Body of pancreas (tissue), 4 donors: ENCODE data around the gene CARD11.

Source experiments
- POLR2A ChIP-seq, 3 donors: fragments of 450-650 bp; IDR thresholded peaks; one replicate each; pipeline ENCODE4 v1.6.1; 2016; ENCODE audit warnings: antibody characterized with exemption in 3 of 3, mild to moderate bottlenecking in 2 of 3
- TF ChIP-seq, protein P1 (sequence below), 7 experiments: fragments of 450-650 bp in 4 of 7; fragments of 200-600 bp in 3 of 7; sonication (generic) in 3 of 7; IDR thresholded peaks; one replicate each; pipeline ENCODE4 v1.5.1; 2016 to 2019; ENCODE audit warnings: antibody characterized with exemption in 7 of 7

- TF ChIP-seq POLR2A (IDR thresholded peaks at IDR 0.05), result no peak
- TF ChIP-seq, protein P1, sequence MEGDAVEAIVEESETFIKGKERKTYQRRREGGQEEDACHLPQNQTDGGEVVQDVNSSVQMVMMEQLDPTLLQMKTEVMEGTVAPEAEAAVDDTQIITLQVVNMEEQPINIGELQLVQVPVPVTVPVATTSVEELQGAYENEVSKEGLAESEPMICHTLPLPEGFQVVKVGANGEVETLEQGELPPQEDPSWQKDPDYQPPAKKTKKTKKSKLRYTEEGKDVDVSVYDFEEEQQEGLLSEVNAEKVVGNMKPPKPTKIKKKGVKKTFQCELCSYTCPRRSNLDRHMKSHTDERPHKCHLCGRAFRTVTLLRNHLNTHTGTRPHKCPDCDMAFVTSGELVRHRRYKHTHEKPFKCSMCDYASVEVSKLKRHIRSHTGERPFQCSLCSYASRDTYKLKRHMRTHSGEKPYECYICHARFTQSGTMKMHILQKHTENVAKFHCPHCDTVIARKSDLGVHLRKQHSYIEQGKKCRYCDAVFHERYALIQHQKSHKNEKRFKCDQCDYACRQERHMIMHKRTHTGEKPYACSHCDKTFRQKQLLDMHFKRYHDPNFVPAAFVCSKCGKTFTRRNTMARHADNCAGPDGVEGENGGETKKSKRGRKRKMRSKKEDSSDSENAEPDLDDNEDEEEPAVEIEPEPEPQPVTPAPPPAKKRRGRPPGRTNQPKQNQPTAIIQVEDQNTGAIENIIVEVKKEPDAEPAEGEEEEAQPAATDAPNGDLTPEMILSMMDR (IDR thresholded peaks at IDR 0.05), result no peak
These were observed 98.5 kb downstream of the CARD11 start for GRCh38 chr7:2945171-2945570.
